SK-N-MC (cell line): ENCODE data around the gene ABCD3.

Source experiments
- EZH2 ChIP-seq: fragments of 200-600 bp; sonication (generic); IDR thresholded peaks from one replicate; pipeline ENCODE4 v1.6.1; 2017; ENCODE audit warnings: antibody characterized with exemption
- POLR2AphosphoS5 ChIP-seq: IDR thresholded peaks from 2 replicates; pipeline ENCODE4 v1.6.1; 2012; ENCODE audit warnings: mild to moderate bottlenecking, low read depth, low read length, borderline replicate concordance

- TF ChIP-seq EZH2 (no peak), POLR2AphosphoS5 (no peak)
Measured at GRCh38 chr1:94384485-94385265, 33.5 kb upstream of the ABCD3 start.
